Rectal smooth muscle tissue (tissue), 1 donor: ENCODE measurements around the gene FOXD2.

Experiments
- H3K27ac ChIP-seq: one replicate; pipeline ENCODE4 v1.7.0; 2013; ENCODE audit warnings: low read depth, low read length, inconsistent platforms
- H3K27me3 ChIP-seq: one replicate; pipeline ENCODE4 v1.7.0; 2013; ENCODE audit warnings: low read length; ENCODE audit not compliant: control insufficient read depth, insufficient read depth
- H3K36me3 ChIP-seq: one replicate; pipeline ENCODE4 v1.7.0; 2013; ENCODE audit warnings: low read length; ENCODE audit not compliant: control insufficient read depth, insufficient read depth
- H3K4me1 ChIP-seq: one replicate; pipeline ENCODE4 v1.7.0; 2013; ENCODE audit warnings: low read length; ENCODE audit not compliant: control insufficient read depth, insufficient read depth
- H3K4me3 ChIP-seq: one replicate; pipeline ENCODE4 v1.7.0; 2013; ENCODE audit warnings: low read length
- H3K9ac ChIP-seq: one replicate; pipeline ENCODE4 v1.7.0; 2013; ENCODE audit warnings: low read length

Gene FOXD2

DNA sequence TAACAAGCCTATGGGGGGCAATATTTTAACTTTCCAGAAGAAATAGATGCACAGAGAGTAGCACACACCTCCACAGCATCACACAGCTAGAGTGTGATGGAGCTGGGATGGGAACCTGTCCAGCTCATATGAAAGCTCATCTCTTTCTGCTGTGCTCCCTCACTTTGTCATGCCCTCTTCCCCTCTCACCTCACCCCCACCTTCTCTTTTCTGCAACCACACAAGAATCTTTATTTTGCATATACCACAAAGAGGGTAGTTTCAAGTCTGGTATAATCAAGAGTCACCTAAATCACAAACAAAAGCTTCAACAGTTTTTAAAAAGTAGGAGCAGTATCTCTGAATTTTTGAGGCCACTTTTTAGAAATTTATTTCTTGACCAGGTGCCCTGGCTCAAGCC, 22.6 kb downstream of the FOXD2 start:
- H3K27ac ChIP-seq: no peak overlapping the region
- no peaks in the 10 kb centered on the region for H3K4me1 ChIP-seq
- H3K9ac ChIP-seq: no peak overlapping the region
- H3K36me3 ChIP-seq: no peaks in the 10 kb centered on the region
- H3K27me3 ChIP-seq: no peaks in the 10 kb centered on the region
- H3K4me3 ChIP-seq: no peak overlapping the region

DNA sequence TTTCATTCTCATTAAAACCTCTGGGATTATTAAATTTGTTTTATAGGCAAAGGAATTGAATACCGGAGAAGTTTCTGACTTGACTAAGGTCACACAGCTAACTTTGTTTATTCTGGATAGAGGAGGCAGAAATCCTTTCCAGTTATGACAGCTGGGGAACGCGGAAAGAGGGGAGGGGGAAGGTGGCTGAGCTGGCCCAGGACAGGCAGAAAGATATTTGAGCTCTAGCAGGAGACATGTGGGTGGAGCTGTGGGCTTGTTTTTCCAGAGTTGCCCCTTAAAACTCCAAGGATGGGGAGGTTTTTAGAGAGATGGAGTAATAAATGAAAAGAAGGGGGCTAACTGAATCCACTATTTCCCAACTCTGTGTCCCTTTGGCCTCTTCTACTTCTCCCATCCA, 27.8 kb downstream of the FOXD2 start:
- Histone ChIP-seq H3K4me3 (no peak overlapping the region), H3K27ac (no peak overlapping the region), H3K27me3 (peaks cover 3% of the 10 kb centered on the region), H3K9ac (no peak overlapping the region), H3K36me3 (no peaks in the 10 kb centered on the region), H3K4me1 (no peaks in the 10 kb centered on the region)

DNA sequence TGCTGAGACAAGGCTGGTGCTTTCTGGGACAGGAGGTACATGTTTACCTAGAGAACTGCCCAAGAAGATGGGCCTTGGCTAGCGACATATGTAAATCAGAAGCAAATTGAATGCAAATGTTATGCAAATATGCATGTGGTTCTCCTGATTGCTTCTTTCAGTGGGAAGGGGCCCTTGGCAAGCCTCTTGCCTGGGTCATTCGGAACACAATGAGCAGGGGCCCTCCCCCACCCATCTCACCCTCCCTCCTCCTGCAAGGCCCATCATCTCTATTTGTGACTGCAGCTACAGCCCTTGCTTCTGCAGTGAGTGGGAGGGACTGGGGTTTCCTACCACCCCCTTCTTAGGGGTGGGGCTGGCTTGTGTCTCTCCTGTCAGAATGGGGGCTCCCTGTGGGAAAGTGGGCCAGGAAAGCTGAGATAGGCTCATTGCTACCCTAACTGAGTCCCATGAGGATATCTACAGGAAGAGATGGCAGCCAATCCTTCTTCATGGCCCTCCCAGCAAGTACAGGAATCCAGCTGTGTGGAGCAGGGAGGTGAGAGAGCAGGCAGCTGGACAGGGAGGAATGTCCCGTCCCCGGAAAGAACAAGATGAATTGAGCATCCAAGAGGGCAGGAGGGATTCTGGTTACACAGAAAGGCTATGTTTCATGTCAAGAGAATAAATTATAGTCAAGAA, 31.0 kb downstream of the FOXD2 start:
- Histone ChIP-seq H3K27ac (no peak overlapping the region), H3K27me3 (peaks cover 3% of the 10 kb centered on the region), H3K4me1 (no peaks in the 10 kb centered on the region), H3K9ac (no peak overlapping the region), H3K36me3 (no peaks in the 10 kb centered on the region), H3K4me3 (no peak overlapping the region)

DNA sequence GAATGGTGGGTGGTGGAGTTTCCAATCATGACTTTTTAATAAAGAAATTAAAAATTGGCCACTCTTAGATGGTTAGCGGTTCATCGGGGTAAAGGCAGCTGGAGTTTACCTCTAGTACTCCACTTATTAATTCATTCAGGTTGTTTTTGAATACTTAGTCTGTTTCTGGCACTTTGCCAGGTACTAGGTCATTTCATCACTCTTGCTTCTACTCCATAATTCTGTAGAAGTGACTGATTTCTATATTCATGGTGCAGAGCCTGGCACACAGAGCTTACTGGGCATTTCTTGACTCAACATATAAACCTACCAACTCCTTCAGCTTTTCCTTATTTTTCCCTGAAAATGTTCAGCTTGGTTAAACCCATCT, 31.5 kb downstream of the FOXD2 start:
- no peaks in the 10 kb centered on the region for H3K4me1 ChIP-seq
- H3K4me3 ChIP-seq: no peak overlapping the region
- peaks cover 3% of the 10 kb centered on the region for H3K27me3 ChIP-seq
- no peaks in the 10 kb centered on the region for H3K36me3 ChIP-seq
- no peak overlapping the region for H3K9ac ChIP-seq
- H3K27ac ChIP-seq: no peak overlapping the region

DNA sequence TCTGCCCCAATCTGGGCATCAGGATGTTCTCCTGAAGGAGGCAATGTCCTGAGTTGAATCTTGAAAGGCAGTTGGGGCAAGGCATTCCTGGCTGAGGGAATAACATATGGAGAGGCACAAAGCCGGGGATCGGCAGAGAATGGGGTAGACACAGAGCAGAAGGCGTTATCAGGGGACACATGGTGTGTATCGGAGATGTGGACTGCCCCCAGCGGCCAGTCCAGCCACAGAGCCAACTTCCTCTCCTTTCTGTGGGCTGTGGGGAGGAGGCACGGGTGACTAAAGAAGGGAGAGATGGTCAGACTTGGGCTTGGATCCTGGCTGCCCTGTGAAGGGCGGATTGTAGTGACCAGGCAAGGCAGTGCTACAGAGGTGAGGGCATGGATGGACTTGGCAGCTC, 32.1 kb downstream of the FOXD2 start:
- Histone ChIP-seq H3K27me3 (peaks cover 3% of the 10 kb centered on the region), H3K36me3 (no peaks in the 10 kb centered on the region), H3K9ac (no peak overlapping the region), H3K4me3 (no peak overlapping the region), H3K27ac (no peak overlapping the region), H3K4me1 (no peaks in the 10 kb centered on the region)

DNA sequence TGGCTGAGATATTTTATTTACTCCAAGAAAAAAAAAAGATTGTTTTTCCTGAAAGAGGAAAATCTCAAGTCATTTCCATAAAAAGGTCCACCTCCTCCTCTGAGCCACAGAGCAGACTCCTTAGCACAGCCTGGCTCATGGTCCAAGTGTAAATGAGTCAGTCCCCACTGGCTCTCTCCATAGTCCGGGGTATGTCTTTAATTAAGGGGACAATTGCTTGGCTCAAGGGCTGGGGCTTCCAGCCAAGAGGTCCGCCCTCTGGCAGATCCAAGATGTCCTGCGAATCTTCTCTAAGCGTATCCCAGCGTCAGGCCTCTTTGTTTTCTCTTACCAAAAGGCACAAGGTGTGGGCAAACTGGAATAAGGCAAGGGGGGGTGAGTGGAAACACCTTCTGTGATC, 33.3 kb downstream of the FOXD2 start:
- Histone ChIP-seq H3K4me1 (no peaks in the 10 kb centered on the region), H3K27ac (no peak overlapping the region), H3K36me3 (no peaks in the 10 kb centered on the region), H3K27me3 (peaks cover 3% of the 10 kb centered on the region), H3K4me3 (no peak overlapping the region), H3K9ac (no peak overlapping the region)

DNA sequence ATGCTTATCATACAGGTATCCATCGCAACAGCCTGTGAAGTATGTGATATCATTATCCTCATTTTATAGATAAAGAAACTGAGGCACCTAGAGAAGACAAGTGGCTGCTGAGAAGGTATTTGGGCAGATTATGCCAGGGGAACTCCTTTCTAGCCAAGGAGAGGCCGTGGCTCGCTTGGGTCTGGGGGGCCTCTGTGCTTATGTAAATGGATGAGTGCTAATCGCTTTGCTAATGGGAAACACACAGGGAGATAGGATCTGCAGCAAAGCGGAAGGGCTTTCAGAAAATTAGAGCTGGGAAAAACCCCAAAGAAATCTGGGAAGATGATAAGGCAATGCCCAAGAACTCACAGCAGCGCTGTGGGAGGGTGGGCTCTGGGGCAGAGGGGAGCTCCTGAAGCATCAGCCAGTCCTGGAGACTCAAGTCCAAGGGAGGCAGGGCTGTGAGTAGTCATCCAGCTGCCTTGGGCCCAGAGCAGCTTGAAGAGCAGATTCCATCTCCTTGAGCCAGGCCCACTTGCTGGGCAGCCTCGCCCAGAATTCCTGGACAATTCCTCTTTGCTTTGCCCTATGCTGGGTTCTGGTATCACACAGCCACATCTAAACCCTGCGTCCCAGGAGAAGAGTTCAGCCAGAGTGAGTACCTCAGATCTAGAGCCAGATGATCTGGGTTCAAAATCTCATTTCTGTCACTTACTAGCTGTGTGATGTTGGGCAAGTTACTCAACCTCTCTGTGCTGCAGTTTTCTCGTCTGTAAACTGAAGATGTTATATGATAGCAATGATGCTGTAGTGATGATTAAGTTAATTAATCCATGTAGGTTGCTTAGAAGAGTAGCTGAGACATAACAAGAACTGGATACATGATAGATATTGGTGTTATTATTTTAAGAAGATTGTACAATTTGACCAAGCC, 36.7 kb downstream of the FOXD2 start:
- no peaks in the 10 kb centered on the region for H3K27me3 ChIP-seq

DNA sequence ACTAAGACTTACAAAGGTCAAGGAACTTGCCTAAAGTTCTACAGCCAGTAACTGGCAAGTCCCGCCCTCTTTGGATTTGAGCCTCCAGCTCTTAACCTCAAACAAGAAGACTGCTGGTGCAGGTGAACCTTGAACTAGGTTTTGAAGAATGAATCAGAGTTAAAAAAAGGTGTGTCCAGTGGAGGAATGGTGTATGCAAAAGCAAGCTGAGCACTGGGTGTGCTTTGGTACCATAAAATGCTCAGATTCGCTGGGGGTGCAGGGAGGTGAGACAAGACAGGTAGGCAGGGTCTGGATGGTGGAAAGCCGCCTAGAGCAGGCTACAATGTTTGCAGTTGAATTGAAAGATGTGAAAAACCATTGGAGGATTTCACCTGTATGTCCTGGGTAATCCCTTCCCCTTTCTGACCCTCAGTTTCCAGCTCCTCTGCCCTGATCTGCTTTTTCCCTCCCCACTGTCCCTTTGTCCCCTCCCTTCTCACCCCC, 39.8 kb downstream of the FOXD2 start:
- Histone ChIP-seq H3K4me3 (no peak overlapping the region), H3K27ac (no peak overlapping the region), H3K4me1 (no peaks in the 10 kb centered on the region), H3K36me3 (no peaks in the 10 kb centered on the region), H3K9ac (no peak overlapping the region), H3K27me3 (no peaks in the 10 kb centered on the region)

More for the DNA sequence above, 36.7 kb downstream of the FOXD2 start:
- no peak overlapping the region for H3K27ac ChIP-seq
- H3K36me3 ChIP-seq: no peaks in the 10 kb centered on the region
- no peak overlapping the region for H3K4me3 ChIP-seq
- H3K9ac ChIP-seq: no peak overlapping the region
- H3K4me1 ChIP-seq: no peaks in the 10 kb centered on the region

DNA sequence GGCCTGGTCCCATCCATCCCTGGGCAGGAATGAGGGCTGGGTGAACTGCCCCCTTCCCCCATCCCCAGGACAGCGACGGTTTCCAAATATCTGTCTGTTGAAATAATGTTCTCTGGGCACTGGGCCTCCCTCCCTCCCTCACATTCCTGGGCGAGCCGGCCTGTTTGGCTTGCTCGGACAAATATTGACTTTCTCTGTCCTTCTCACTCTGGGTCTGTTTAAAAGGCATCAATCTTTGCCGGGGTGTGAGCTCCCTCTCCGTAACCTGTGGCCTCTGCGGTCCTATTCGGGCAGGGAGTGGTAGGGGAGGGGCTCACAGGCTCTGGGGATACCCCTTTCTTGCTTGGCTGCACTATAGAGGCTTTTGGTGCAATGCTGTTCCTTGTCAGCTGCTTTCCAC, 40.2 kb downstream of the FOXD2 start:
- Histone ChIP-seq H3K36me3 (no peaks in the 10 kb centered on the region), H3K27ac (no peak overlapping the region), H3K4me3 (no peak overlapping the region), H3K4me1 (no peaks in the 10 kb centered on the region), H3K9ac (no peak overlapping the region), H3K27me3 (no peaks in the 10 kb centered on the region)

DNA sequence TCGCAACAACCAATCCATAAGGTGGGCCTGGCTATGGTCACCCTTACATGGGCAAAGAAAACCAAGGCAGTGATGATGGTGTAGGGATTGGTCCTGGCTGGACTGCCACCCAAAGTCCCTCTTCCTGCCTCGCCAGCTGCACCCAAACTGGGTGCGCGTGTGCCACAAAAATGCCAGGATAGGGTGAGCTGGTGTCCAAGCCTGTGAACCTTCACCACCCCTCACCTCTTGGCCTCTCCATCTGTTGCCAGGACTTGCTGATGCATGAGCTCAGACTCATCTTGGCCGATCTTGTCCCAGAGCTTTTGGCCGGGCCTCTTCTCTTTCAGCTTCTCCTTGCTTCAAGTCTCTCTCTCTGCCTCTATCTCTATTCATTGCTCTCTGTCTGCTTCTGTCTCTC, 41.8 kb downstream of the FOXD2 start:
- no peaks in the 10 kb centered on the region for H3K4me1 ChIP-seq
- no peaks in the 10 kb centered on the region for H3K36me3 ChIP-seq
- H3K4me3 ChIP-seq: no peak overlapping the region
- no peak overlapping the region for H3K9ac ChIP-seq
- no peaks in the 10 kb centered on the region for H3K27me3 ChIP-seq
- no peak overlapping the region for H3K27ac ChIP-seq

DNA sequence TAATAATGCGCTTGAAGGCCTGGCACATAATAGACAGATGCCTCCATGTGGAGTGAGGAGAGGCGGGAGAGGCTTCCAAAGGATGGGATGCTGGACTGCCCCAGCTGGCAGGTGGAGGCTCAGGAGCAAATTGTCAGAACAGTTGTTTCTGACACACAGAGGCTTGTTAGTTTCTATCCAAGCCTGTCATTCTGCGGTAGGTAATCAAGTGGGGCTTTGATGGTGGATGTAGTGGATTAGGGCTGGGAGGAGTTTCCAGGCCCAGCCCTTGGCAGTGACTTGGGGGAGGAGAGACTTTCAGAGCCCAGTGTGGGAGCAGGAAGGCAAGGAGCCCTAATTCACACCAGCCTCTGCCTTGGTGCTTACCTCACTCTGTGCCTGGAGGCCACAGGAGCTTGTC, 44.1 kb downstream of the FOXD2 start:
- no peak overlapping the region for H3K4me3 ChIP-seq
- no peaks in the 10 kb centered on the region for H3K27me3 ChIP-seq

DNA sequence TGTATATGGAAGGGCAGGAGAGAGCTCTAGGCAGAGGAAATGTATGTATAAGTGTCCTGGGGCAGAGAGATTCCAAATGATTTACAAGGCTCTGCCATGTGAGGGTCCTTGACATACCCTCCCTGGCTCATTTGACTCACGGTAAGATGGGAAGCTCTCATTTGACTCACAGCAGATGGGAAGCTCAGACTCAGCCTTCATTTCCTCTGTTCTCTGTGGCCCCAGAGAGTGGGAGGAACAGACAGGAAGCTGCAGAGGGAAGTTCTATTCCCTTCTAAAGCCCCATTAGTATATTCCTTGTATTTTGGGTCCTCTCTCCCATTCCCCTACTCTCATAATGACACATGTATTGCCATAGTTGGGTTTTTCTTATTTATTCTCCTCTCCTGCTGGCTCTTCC, 44.9 kb downstream of the FOXD2 start:
- H3K36me3 ChIP-seq: no peaks in the 10 kb centered on the region
- no peak overlapping the region for H3K27ac ChIP-seq
- no peak overlapping the region for H3K9ac ChIP-seq
- no peaks in the 10 kb centered on the region for H3K27me3 ChIP-seq
- no peaks in the 10 kb centered on the region for H3K4me1 ChIP-seq
- H3K4me3 ChIP-seq: no peak overlapping the region

More for the DNA sequence above, 44.1 kb downstream of the FOXD2 start:
- Histone ChIP-seq H3K9ac (no peak overlapping the region), H3K36me3 (no peaks in the 10 kb centered on the region), H3K27ac (no peak overlapping the region), H3K4me1 (no peaks in the 10 kb centered on the region)
